K562 (cell line): ENCODE results near the gene NFATC2. TPM values are rescaled to one million over a fixed set of nuclear protein-coding genes. Genes with fewer than 3 reads are reported as not detected.

Experiments used
- ATAC-seq: fragments of 200-7000 bp; cut with Tn5 transposase; 3 replicates; pipeline ENCODE4 v1.9.1; 2020; ENCODE audit warnings: moderate library complexity
- BruUV-seq: library from RNA; stranded (reverse); fragments of 400-500 nt; replicated peaks from 2 replicates; lab custom pipeline; 2021; lab: Mats Ljungman, UMichigan
- CTCF ChIA-PET: fragments of 300-600 bp; formaldehyde crosslinking; extraction: SDS; loops from one replicate; lab custom pipeline; 2021; ENCODE audit warnings: low intra/inter-chr PET ratio; lab: Yijun Ruan, JAX
- POLR2A ChIA-PET: fragments of 300-600, 350-650 bp; sonication (Branson Sonifier 250); formaldehyde crosslinking; extraction: SDS; loops from one replicate; lab custom pipeline; 2021; ENCODE audit warnings: antibody characterized with exemption, inconsistent platforms; lab: Yijun Ruan, JAX
- DNase-seq, 4 experiments: peaks; one replicate each; pipeline versions ENCODE4 v3.0.0 to v3.0.0-alpha.2; 2011 to 2018; ENCODE audit warnings: low spot score in 3 of 4, mixed read lengths in 3 of 4; ENCODE audit errors: extremely low read depth in 1 of 4
- FAIRE-seq: peaks from 2 replicates; lab custom pipeline; 2011; peaks lifted over from hg19 to GRCh38; lab: Jason Lieb, UNC
- H2AFZ ChIP-seq: 2 replicates; pipeline ENCODE4 v1.6.0; 2011; ENCODE audit warnings: low read depth, low read length, control low read depth, inconsistent platforms
- H3K27ac ChIP-seq: fragments of 200-600 bp; 3 replicates; pipeline ENCODE4 v1.8.0; 2011; ENCODE audit warnings: low read depth, mild to moderate bottlenecking, control low read depth, inconsistent platforms, low read length, moderate library complexity, mixed read lengths; ENCODE audit errors: extremely low read depth
- H3K27me3 ChIP-seq, 2 experiments: fragments of 300-600 bp in 1 of 2; 2 replicates in 1 of 2; 3 replicates in 1 of 2; pipeline versions ENCODE4 v1.6.0 to v1.8.0; 2011; ENCODE audit warnings: inconsistent platforms in 2 of 2, low read length in 2 of 2, mild to moderate bottlenecking in 1 of 2, mixed read lengths in 1 of 2, moderate library complexity in 1 of 2; ENCODE audit not compliant: control insufficient read depth in 2 of 2, insufficient read depth in 2 of 2
- H3K36me3 ChIP-seq: fragments of 300-600 bp; 3 replicates; pipeline ENCODE4 v1.8.0; 2011; ENCODE audit warnings: mild to moderate bottlenecking, low read length, inconsistent platforms; ENCODE audit not compliant: control insufficient read depth, insufficient read depth
- H3K4me1 ChIP-seq, 2 experiments: fragments of 200-600 bp in 1 of 2; replicated peaks in 1 of 2; 2 replicates in 1 of 2; 3 replicates in 1 of 2; pipeline versions ENCODE4 v1.5.1 to v1.8.0; 2011; ENCODE audit warnings: inconsistent platforms in 2 of 2, low read length in 2 of 2, mild to moderate bottlenecking in 1 of 2, mixed read lengths in 1 of 2, moderate library complexity in 1 of 2; ENCODE audit not compliant: control insufficient read depth in 2 of 2, insufficient read depth in 2 of 2
- H3K4me2 ChIP-seq: 2 replicates; pipeline ENCODE4 v1.6.1; 2011; ENCODE audit warnings: low read length, control low read depth, inconsistent platforms, mixed read lengths; ENCODE audit not compliant: insufficient read depth
- H3K4me3 ChIP-seq: fragments of 200-600 bp; sonication (generic), shearing (Covaris generic); 2 replicates; pipeline ENCODE4 v1.5.1; 2016; ENCODE audit warnings: control low read depth, inconsistent platforms
- H3K79me2 ChIP-seq: fragments of 200-600 bp; 3 replicates; pipeline ENCODE4 v1.8.0; 2011; ENCODE audit warnings: low read length, inconsistent platforms; ENCODE audit not compliant: control insufficient read depth, insufficient read depth
- H3K9ac ChIP-seq, 2 experiments: 2 replicates each; pipeline versions ENCODE4 v1.6.0 to v1.6.1; 2011; ENCODE audit warnings: low read depth in 2 of 2, low read length in 2 of 2, control low read depth in 1 of 2, inconsistent platforms in 1 of 2, mild to moderate bottlenecking in 1 of 2, mixed read lengths in 1 of 2; ENCODE audit not compliant: insufficient read depth in 1 of 2
- H3K9me1 ChIP-seq: one replicate; pipeline ENCODE4 v1.6.0; 2011; ENCODE audit warnings: inconsistent platforms, mild to moderate bottlenecking, low read length, moderate library complexity; ENCODE audit not compliant: control insufficient read depth, insufficient read depth
- H3K9me3 ChIP-seq: replicated peaks from 2 replicates; pipeline ENCODE4 v1.5.1; 2011; ENCODE audit warnings: low read depth, low read length, inconsistent platforms; ENCODE audit not compliant: control insufficient read depth, insufficient read depth
- H4K20me1 ChIP-seq: replicated peaks from 2 replicates; pipeline ENCODE4 v1.6.1; 2011; ENCODE audit warnings: low read length, inconsistent platforms, mixed read lengths; ENCODE audit not compliant: control insufficient read depth, insufficient read depth
- BRD9 ChIP-seq: fragments of 450-650 bp; IDR thresholded peaks from 2 replicates; pipeline ENCODE4 v1.6.1; 2018; ENCODE audit warnings: low read depth; ENCODE audit not compliant: partially characterized antibody
- CCAR2 ChIP-seq: fragments of 200-400 bp; formaldehyde crosslinking; IDR thresholded peaks from 2 replicates; pipeline ENCODE4 v1.6.1; 2017; ENCODE audit warnings: mild to moderate bottlenecking, low read depth, low read length
- HNRNPLL ChIP-seq: fragments of 200-400 bp; formaldehyde crosslinking; IDR thresholded peaks from 2 replicates; pipeline ENCODE4 v1.6.1; 2017; ENCODE audit warnings: low read length, low read depth, mild to moderate bottlenecking; ENCODE audit not compliant: poor library complexity, severe bottlenecking
- MED1 ChIP-seq: sonication (generic); formaldehyde crosslinking; IDR thresholded peaks from 2 replicates; pipeline ENCODE4 v1.8.1; 2023; ENCODE audit warnings: missing genetic modification reagents, borderline replicate concordance
- MYC ChIP-seq, 2 experiments: fragments of 250-450 bp in 1 of 2; sonication (Bioruptor Pico) in 1 of 2; IDR thresholded peaks; 2 replicates each; pipeline versions ENCODE4 v1.5.1 to v1.6.1; 2012 to 2021; ENCODE audit warnings: low read depth in 2 of 2, borderline replicate concordance in 1 of 2, improper control_type of control experiment in 1 of 2, low read length in 1 of 2, mild to moderate bottlenecking in 1 of 2, moderate library complexity in 1 of 2
- NFYB ChIP-seq: IDR thresholded peaks from 2 replicates; pipeline ENCODE4 v1.6.1; 2011; ENCODE audit warnings: mild to moderate bottlenecking, moderate library complexity; ENCODE audit not compliant: insufficient read length; ENCODE audit errors: extremely low read depth
- TBP ChIP-seq: optimal IDR thresholded peaks from 2 replicates; pipeline ENCODE3; 2011; ENCODE audit warnings: low read depth, low read length, improper control_type of control experiment
- YBX1 ChIP-seq: fragments of 450-650 bp; IDR thresholded peaks from 2 replicates; pipeline ENCODE4 v1.7.1; 2016; ENCODE audit warnings: mild to moderate bottlenecking
- ZBTB12 ChIP-seq: fragments of 250-450 bp; sonication (Bioruptor Pico); IDR thresholded peaks from 2 replicates; pipeline ENCODE4 v1.4.0; 2020
- ZBTB2 ChIP-seq: fragments of 450-650 bp; IDR thresholded peaks from 2 replicates; pipeline ENCODE4 v1.6.1; 2016; ENCODE audit warnings: antibody characterized with exemption
- ZNF282 ChIP-seq: sonication (generic); formaldehyde crosslinking; IDR thresholded peaks from 2 replicates; pipeline ENCODE4 v1.8.1; 2023; ENCODE audit warnings: missing genetic modification reagents
- ZNF444 ChIP-seq: fragments of 250-450 bp; sonication (Bioruptor Pico); IDR thresholded peaks from 2 replicates; pipeline ENCODE4 v1.4.0; 2020; ENCODE audit warnings: mild to moderate bottlenecking, moderate library complexity
- ZNF780A ChIP-seq: fragments of 250-450 bp; sonication (Bioruptor Pico); IDR thresholded peaks from 2 replicates; pipeline ENCODE4 v1.5.0; 2021; ENCODE audit warnings: mild to moderate bottlenecking
- WGBS: fragments of 100-300 bp; shearing (Covaris generic); methylation state at CpG from one replicate; pipeline ENCODE4 v1.1.6; 2016; ENCODE audit warnings: low coverage, mixed read lengths; ENCODE audit not compliant: insufficient coverage; ENCODE audit errors: missing lambda C conversion rate; 5-methylcytosine and 5-hydroxymethylcytosine counted together
- in situ Hi-C: fragments of 300-500 bp; cut with MboI; formaldehyde crosslinking; loops from 4 replicates; pipeline ENCODE4 v1.15.0; 2018; ENCODE audit warnings: inconsistent platforms, mixed read lengths
- intact Hi-C: fragments of 100-400 bp; cut with micrococcal nuclease; formaldehyde crosslinking; loops from 2 replicates; pipeline ENCODE4 v1.14.2; 2022
- polyA plus RNA-seq, 8 experiments: library from polyadenylated mRNA; depleted of rRNA in 4 of 8; stranded (reverse) in 5 of 8; unstranded in 3 of 8; fragments of >200 nt; fragmentation: Nextera tagmentation in 2 of 8; fragmentation: Illumina TruSeq in 1 of 8; extraction: Ambion mirVana in 2 of 8; extraction: Trizol in 1 of 8; gene quantifications; 2 replicates each; pipeline versions ENCODE4 v1.2.1 to v1.2.3, GENCODE V29; 2011 to 2014; ENCODE audit warnings: inconsistent platforms in 1 of 8, missing spikeins in 1 of 8
- total RNA-seq, 7 experiments: library from RNA; depleted of rRNA in 6 of 7; stranded (reverse); fragments of >200 nt in 6 of 7; fragmentation: Illumina TruSeq in 2 of 7; extraction: Trizol in 2 of 7; gene quantifications; 2 replicates each; pipeline versions ENCODE4 v1.2.1 to v1.2.3, GENCODE V29; 2011 to 2021; ENCODE audit warnings: low replicate concordance in 1 of 7

Gene NFATC2
- total and polyA plus RNA-seq, 9 of the 15 experiments (the other 6 are each of a cell fraction or from before 2014, with no cell fraction given): 1.9 to 11.2 (median 3.0) TPM

- Histone ChIP-seq H3K79me2 (no peaks in the 10 kb centered on the region), H4K20me1 (no peaks in the 10 kb centered on the region; the same call in 1 of the 2 replicates), H3K4me1 (peaks cover 5 to 7% of the 10 kb centered on the region in 2 experiments; a peak in 4 of 5 replicates), H3K27me3 (no peaks in the 10 kb centered on the region), H3K9ac (no peak overlapping the region), H3K4me3 (no peak overlapping the region), H3K4me2 (no peak overlapping the region), H3K27ac (no peak overlapping the region), H2AFZ (no peak overlapping the region), H3K9me3 (no peaks in the 10 kb centered on the region), H3K36me3 (peaks cover 55% of the 10 kb centered on the region), H3K9me1 (no peaks in the 10 kb centered on the region)
- ChIA-PET POLR2A (interaction anchor here (1.5 kb wide), 1 partner anchor 26 kb away, joined by 3 read pairs; no protein-coding TSS in a partner anchor), CTCF (no interaction called here)
- TF ChIP-seq TBP (no peak), MYC (IDR thresholded peaks at IDR 0.05; ENCODE audit: low read depth, low read length) (no peak), MYC (CRISPR knock-in tag; IDR thresholded peaks at IDR 0.05; ENCODE audit: borderline replicate concordance, low read depth) (no peak), ZNF282 (CRISPR knock-in tag) (no peak)
- FAIRE-seq (no peak), ATAC-seq (no peak), DNase-seq (no peak)
- no TSS peak for BruUV-seq
- 76% methylated on average over 14 of the region's 14 CpGs for WGBS
- intact Hi-C loops (no loop called here), in situ Hi-C loops (no loop called here)
Measured at GRCh38 chr20:51430198-51430950, 112.1 kb downstream of the NFATC2 start.

- Histone ChIP-seq H3K27ac (no peak overlapping the region), H4K20me1 (no peaks in the 10 kb centered on the region; the same call in 1 of the 2 replicates), H2AFZ (no peak overlapping the region), H3K4me1 (peaks cover 1 to 5% of the 10 kb centered on the region in 2 experiments; a peak in 4 of 5 replicates), H3K27me3 (no peaks in the 10 kb centered on the region), H3K9me3 (no peaks in the 10 kb centered on the region), H3K4me3 (no peak overlapping the region), H3K9ac (no peak overlapping the region), H3K79me2 (no peaks in the 10 kb centered on the region), H3K9me1 (no peaks in the 10 kb centered on the region), H3K4me2 (no peak overlapping the region), H3K36me3 (peaks cover 51% of the 10 kb centered on the region)
- no TSS peak for BruUV-seq
- FAIRE-seq (no peak), ATAC-seq (no peak), DNase-seq (no peak)
- WGBS: 87% methylated on average over 10 of the region's 10 CpGs
- in situ Hi-C loops: no loop called here
- ChIA-PET CTCF (no interaction called here), POLR2A (interaction anchor here (1.5 kb wide), 1 partner anchor 26 kb away, joined by 3 read pairs; no protein-coding TSS in a partner anchor)
- intact Hi-C loops: no loop called here
- no peak for TF ChIP-seq ZNF780A (CRISPR knock-in tag)
- no peak for TF ChIP-seq BRD9
- no peak for TF ChIP-seq MED1 (CRISPR knock-in tag)
- no peak for TF ChIP-seq ZBTB12 (CRISPR knock-in tag)
- no peak for TF ChIP-seq CCAR2
- no peak for TF ChIP-seq NFYB
- no peak for TF ChIP-seq YBX1
- TF ChIP-seq ZBTB2: no peak
- no peak for TF ChIP-seq ZNF444
- no peak for TF ChIP-seq HNRNPLL
Measured at GRCh38 chr20:51429696-51430095, 112.8 kb downstream of the NFATC2 start.
